Ammon's horn (tissue), 1 donor: ENCODE results near the gene GNB3.

ENCODE experiments used
- DNase-seq: peaks from one replicate; pipeline ENCODE4 v3.0.0-alpha.2; 2016; ENCODE audit warnings: low spot score

Gene GNB3

DNA sequence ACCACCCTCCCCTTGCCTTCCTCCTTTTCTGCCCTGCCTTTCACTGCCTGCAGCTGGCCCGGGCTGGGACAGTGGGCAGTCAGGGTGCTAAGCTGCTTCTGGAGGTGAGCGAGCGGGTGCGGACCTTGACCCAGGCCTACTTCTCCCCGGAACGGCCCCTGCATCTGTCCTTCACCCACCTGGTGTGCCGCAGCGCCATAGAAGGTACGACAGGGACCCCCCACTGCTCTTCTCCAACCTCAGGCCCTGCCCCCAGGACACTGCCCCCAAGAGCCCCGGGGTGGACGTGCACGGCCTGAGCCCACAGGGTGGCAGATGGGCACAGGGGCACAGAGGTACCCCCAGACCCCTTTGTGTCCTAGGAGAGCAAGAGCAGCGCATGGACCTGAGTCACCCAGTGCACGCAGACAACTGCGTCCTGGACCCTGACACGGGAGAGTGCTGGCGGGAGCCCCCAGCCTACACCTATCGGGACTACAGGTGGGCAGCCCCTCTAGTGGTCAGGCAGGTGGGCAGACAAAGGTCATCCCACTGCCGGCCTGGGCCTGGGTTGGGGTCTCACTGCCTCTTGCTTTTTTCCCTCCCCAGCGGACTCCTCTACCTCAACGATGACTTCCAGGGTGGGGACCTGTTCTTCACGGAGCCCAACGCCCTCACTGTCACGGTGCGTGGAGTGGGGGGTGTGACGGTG, 3.2 kb upstream of the GNB3 start:
- no peak for DNase-seq

DNA sequence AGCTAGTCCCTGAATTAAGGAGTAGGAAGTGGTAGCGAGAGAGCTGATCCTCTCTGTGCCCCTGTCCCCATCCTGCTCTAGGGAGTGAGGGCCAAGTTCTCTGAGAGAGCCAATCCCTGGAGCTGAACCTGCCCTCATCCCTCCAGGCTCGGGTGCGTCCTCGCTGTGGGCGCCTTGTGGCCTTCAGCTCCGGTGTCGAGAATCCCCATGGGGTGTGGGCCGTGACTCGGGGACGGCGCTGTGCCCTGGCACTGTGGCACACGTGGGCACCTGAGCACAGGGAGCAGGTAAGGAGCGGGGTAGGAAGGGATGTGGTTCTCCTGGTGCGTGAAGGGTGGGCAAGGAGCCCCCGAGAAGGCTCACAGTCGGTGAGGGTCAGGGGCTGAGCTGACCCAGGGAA, 1.9 kb upstream of the GNB3 start:
- no peak for DNase-seq

DNA sequence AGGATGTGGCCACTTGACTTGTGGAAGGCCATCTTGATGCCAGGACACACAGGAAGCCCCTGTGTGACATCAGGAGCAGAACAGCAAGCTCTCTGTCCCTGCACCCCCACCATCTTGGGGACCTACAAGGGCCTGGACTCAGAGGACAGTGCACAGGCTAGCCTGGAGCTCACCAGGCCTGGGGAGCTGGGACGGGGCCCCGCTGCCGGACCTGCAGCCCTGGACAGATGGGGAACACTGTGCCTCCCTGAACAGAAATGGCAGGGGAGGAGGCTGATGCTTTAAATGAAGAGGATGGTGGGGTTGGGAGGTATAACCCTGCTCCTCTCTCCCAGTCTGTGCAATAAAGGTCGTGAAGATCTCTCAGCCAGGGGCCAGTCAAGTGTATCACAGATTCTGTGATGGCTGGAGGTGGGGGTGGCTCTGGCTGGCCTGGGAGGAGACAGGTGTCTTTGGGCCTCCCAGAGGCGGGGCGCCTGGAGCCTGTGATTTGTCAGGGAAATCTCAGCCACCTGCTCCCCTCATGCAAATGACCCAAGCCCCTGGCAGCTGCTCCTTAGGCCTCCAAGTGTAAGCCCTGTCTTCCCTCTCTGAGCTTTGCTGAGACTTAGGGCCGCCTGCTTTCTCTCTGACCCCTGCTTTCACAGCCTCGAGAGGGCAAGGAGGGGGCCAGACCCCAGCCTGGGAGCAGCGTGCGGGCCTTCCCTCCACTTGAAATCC, 1.1 kb upstream of the GNB3 start:
- DNase-seq, result no peak

DNA sequence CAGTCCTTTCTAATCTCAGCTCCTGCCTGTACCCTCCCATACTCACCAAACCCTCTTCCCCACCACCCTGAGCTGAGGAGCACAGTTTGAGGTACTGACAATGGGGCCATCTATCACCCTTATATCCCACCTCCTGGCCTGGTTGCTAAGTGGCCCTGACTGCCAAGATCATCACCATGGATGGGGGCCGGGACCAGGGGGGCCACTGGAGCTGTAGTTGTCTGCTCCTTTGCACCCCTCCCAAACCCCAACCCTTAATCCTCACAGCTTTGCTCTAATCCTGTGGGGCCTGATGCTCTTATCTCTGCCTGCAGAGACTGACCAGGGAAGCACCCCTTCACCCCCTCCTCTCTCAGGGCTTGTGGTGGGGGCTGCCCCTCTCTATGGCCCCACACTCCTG, 395 bp upstream of the GNB3 start:
- DNase-seq, result no peak

DNA sequence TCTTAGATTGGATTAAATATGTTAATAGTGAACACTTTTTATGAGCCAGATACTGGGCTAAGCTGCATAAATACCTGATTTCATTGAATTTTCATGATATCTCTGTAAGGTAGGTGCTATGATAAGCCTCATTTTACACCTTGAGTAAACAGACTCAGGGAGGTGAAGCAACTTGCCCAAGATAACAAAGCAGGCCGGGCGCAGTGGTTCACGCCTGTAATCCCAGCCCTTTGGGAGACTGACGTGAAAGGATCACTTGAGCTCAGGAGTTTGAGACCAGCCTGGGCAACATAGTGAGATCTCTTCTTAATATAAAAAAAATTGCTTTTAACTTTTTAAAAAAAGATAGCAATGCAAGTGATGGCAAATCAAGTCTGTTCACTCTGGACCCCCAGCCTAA, 1.4 kb downstream of the GNB3 start:
- no peak for DNase-seq

DNA sequence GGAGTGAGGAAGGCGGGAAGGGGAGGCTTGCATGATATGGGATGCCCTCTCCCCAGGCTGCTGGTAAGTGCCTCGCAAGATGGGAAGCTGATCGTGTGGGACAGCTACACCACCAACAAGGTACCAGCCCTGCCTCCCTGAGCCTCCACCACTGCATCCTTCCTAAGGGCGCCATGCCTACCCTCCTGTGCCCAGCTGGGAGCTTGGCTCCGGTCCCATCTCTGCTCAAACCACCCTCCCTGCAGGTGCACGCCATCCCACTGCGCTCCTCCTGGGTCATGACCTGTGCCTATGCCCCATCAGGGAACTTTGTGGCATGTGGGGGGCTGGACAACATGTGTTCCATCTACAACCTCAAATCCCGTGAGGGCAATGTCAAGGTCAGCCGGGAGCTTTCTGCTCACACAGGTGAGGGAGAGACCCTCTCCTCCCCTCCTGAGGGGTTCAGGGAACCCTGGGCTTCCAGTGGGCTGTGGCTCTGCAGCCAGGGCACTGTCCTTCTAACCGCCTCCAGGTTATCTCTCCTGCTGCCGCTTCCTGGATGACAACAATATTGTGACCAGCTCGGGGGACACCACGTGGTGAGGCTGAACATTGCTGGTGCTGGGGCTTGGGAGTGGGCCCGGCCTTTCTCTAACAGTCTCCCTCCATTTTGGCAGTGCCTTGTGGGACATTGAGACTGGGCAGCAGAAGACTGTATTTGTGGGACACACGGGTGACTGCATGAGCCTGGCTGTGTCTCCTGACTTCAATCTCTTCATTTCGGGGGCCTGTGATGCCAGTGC, 2.6 kb downstream of the GNB3 start:
- no peak for DNase-seq

DNA sequence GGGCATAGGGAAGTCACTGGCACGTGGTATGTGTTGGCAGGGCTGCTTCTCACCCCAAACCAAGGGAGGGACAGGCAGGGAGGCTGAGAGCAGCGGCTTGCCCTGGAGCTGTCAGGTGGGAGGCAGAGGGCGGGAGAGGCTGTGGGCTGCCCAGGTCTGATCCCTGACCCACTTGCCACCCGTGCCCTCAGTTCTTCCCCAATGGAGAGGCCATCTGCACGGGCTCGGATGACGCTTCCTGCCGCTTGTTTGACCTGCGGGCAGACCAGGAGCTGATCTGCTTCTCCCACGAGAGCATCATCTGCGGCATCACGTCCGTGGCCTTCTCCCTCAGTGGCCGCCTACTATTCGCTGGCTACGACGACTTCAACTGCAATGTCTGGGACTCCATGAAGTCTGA, 4.7 kb downstream of the GNB3 start:
- no peak for DNase-seq

DNA sequence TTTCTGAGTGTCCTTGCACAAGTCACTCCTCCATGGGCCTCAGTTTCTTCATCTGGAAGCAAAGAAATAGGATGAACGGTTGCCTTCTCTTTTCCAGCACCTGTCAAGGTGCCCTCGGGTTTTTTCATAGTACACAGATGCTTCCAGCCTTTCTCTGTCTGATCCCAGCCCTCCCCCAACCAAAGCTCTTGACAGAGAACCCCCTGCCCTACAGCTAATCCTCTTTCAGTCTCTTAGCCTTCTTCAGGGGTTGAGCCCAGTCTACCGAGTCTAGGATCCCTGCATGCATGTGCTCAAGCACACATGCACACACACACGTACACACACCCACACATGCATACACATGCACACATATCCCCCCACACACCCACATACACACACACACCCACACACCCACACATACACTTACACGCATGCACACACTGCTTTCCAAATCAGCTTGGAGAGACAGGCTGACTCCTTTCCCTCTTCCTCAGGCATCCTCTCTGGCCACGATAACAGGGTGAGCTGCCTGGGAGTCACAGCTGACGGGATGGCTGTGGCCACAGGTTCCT, 5.7 kb downstream of the GNB3 start:
- no peak for DNase-seq

DNA sequence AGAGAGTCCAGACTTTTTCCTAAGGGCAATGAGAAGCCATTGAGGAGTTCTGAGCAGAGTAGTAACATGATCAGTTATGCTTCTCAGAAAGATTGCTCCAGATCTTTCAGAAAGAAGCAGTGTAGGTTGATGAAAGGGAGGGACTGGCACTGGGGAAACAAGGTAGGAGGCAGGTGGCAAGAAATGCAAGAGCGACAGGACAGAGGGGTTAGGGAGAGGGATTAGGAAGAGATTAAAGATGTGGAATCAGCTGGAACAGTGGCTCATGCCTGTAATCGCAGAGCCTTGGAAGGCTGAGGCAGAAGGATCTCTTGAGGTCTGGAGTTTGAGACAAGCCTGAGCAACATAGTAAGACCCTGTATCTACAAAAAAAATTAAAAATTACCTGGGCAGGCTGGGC, 7.0 kb downstream of the GNB3 start:
- no peak for DNase-seq

DNA sequence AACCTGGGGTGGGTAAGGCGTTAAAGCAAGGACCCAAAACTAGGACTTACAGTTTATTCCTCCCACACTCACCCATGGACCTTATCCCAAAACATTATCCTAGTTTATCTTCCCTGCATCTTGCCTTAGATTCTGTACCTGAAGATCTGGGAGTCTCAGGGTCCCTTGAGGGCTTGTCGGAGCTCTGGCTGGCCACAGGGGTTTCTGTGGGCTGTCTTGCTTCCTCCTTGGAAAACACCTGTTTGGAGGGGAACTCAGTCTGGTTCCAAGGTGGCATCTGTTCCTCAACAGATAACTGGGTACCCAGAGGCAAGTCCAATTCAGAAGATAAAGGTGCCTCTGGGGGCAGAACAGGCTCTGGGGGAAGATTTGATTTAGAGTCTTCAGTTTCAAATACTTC, 8.7 kb downstream of the GNB3 start:
- DNase-seq, result no peak

DNA sequence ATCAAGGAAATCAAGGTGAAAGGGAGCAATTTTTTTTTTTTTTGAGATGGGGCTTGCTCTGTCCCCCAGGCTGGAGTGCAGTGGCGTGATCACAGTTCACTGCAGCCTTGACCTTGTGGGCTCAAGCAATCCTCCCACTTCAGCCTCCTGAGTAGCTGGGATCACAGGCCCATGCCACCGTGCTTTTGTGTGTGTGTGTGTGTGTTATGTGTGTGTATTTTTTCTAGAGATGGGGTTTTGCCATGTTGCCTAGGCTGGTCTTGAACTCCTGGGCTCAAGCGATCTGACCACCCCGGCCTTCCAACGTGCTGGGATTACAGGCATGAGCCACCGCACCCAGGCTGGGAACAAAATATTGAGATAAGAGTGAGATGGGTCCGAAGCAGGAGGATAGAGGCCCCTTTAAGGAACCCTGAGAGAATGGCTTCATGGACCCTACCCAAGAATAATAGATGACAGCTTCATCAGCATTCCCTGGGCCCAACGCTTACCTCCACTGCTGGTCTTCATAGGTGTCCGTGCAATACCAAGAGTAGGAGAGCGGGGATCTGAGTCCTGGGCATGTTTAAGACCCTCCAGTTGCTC, 9.3 kb downstream of the GNB3 start:
- no peak for DNase-seq

DNA sequence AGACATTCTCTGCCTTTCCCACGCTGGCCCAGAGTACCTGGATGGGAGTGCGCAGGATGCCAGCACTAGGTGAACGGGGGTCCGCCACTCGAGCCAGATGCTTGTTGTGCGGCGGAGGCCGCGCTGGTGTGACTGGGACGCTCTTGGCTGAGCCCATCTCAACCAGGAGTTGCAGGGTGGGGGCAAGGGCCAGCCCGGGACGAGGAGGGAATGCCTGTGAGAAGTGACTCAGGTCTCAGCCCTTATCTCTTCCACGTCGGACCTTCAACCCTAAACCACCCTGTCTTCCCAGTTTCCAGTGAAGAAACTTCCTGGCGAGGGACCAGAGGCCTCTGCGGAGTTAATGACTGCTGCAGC, 10.0 kb downstream of the GNB3 start:
- DNase-seq, result peak; percentile 30

DNA sequence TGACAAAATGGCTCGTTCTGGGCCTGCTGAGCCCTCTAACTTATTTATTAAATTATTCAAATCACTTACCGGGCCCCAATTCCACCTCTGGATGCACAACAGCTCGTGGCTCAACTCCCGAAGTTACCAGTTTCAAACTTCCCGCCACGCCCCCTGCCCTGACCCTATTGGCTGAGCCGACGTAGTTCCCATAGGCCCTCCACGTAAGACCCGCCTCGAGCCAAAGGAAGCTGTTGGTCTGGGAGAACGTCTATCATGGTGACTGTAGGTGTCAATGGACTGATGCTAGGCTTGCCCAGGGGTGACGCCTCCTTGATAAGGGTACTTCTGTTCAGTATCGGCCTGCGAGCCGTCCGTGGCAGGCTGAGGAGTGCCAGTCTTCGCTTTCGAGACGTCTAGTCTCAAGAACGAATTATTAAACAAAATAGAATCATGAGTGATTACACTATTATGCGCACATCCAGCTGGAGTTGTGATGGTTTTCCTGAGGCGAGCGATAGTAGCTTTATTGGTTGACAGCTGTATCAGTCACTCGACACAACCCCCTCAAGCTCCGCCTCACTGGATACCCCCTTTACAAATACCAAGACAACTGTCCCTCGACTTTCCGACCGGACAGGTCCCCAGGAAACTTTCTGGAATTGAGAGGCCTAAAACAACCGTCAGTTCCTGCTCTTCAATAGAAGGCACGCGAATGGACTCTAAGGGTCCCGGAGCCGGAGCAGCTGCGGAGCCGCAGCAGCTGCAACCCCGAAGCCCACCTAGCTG, 10.6 kb downstream of the GNB3 start, which contains the start of gene CDCA3:
CDCA3 (minus strand) TSS at position 134 of the 768 bp plus-strand sequence. CDS start 334 bp downstream, outside the sequence.
- peak; percentile 100 for DNase-seq

DNA sequence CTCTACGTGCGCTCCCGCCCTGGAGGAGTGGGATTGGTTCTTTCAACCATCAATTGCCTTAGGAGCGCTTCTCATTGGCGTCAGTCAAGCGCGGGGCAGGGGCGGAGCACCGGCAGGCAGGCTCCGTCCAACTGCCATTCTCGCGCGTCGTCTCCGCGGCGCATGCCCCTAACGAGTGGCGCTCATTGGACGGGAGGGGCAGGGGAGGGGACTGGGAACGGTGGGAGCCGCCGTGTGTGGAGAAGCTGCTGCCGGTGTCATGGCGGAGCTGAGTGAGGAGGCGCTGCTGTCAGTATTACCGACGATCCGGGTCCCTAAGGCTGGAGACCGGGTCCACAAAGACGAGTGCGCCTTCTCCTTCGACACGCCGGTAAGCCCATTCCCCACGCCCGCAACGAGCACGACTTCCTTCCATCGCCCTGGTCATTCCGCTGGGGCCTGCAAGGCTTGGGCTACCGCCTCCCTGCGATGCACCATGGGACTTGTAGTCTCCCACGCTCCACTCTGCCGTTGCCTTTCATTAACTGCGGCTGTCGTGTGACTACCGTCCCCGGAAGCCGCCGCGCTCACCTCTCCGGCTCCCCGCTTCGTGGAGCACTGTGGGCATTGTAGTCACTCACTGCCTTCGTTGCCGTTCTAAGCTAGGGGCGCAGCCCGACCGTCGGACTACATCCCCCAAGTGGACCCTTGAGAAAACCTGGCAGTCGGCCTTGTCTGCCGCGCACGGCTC, 11.4 kb downstream of the GNB3 start, which contains the start of gene USP5:
USP5 (plus strand) TSS at position 230 of the 730 bp plus-strand sequence; CDS start at position 260, 30 bp downstream.
- peak; percentile 100 for DNase-seq

DNA sequence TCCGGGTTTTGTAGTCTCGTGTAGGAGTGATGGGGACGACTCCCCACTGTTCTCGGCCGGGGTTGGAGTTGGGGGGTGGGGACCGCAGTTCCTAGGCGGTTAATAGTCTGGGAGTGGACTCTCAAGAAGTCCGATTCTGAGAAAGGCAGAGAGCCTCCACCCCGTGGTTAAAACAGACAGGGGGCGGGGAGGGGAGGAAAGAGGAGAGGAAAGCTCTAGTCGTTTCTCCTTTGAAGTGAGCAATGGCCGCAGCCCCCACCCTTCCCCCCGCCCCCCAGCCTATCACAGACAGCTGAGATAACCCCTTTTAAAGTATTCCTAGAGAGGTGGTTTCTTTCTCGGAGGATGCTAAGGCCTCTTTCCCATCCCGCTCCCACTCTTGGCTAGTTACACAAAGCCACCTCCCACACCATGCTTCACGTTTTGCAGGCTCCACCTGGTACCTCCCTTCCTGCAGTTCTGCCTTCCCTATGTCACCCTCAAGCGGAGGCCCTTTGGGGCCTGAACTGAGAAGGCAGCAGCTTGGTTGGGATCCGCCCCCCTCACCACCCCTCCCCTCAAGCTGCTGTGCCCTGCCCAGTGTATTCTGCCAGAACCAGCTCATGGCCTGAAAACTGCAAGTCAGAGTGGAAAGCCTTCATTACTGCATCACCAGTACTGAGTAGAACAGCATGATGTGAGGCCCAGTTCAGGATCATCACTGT, 12.1 kb downstream of the GNB3 start:
- peak; percentile 74 for DNase-seq

DNA sequence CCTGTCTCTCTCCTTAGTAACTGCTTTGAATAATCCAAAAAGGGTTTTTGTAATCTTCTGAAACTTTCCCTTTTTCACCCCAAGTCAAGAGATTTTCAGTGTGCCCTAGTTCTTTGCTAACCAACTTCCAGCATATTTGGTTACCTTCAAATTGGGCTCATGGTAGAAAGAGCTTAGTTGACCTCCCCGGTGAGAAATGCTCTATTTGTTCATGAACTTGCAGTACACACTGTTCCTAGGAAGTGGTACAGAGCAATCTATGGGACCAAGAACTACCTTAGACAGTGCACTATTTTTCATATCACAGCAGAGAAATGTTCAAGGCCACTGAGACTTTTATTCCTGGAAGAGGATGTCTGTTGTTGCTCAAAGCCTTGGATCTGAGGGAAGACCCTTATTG, 12.9 kb downstream of the GNB3 start:
- DNase-seq, result no peak

DNA sequence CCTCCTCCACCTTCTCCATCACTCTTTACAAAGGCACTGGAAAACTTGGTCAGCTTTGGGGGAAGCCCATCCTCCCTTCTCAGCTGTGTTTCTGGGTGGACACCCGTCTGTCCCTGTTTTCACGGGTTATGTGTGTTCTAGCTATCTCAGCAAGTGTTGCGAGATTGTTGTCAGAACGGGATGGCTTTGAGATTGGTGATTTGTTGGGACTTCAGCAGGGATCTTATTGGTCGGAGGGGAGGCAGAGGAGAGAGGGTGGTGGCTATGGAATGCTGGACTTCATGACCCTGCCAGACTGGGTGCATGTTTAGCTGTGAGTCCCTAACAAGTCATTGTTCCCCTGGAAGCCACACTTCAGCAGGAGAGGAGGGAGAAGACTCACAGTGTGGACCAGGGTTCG, 13.3 kb downstream of the GNB3 start:
- DNase-seq, result no peak

DNA sequence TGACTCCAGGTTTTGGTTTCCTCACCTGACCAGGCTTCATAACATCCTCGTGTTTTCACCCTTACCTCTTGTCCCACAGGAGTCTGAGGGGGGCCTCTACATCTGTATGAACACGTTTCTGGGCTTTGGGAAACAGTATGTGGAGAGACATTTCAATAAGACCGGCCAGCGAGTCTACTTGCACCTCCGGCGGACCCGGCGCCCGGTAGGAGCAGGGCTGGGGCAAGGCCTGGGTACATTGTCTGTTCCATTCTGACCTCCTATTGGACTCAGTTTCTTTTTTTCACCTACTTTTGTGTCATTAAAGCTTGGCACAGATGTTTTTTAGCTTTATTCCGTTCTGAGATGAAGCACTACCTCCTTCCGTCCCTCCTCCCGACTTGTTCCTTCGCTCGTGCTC, 14.6 kb downstream of the GNB3 start:
- DNase-seq, result no peak

DNA sequence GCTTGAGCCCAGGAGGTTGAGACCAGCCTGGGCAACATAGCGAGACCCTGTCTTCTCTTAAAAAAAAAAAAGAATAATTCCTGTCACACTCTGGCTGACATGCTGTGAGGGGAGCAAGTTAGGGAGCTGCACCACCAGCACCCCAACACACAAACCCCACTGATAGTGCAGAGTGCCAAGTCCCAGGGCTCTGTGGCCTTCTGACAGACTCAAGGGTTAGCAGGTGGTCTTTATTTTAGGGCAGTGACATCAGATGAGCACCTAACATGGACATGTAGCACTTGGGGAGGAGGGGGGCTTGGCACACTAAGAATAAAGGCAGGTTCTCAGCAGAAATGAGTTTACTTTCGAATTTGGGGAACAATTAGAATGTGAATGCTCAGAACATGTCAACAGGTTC, 18.1 kb downstream of the GNB3 start:
- no peak for DNase-seq

DNA sequence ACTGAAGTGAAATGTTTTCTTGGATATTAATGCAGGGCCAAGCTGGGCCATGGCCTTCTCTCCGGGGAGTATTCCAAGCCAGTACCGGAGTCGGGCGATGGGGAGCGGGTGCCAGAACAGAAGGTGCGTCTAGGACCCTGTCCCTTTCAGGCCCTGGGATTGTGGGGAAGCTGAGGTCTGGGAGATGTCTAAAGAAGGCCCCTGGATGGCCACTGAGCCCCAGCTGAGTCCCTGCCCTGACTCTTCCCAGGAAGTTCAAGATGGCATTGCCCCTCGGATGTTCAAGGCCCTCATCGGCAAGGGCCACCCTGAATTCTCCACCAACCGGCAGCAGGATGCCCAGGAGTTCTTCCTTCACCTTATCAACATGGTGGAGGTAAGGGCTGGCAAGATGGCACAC, 19.4 kb downstream of the GNB3 start:
- DNase-seq, result no peak
